Stimulated activated CD4-positive, alpha-beta T cell treated with anti-CD3 and anti-CD28 coated beads, TNF-alpha, amount 100 ng/mL, for 24 hours (primary cell): ENCODE results near the gene RPL4.

Experiments
- DNase-seq, 3 experiments: peaks; one replicate each; pipeline ENCODE4 v3.0.0-alpha.2; 2020; ENCODE audit warnings: low read depth in 3 of 3

The RPL4 gene

DNA sequence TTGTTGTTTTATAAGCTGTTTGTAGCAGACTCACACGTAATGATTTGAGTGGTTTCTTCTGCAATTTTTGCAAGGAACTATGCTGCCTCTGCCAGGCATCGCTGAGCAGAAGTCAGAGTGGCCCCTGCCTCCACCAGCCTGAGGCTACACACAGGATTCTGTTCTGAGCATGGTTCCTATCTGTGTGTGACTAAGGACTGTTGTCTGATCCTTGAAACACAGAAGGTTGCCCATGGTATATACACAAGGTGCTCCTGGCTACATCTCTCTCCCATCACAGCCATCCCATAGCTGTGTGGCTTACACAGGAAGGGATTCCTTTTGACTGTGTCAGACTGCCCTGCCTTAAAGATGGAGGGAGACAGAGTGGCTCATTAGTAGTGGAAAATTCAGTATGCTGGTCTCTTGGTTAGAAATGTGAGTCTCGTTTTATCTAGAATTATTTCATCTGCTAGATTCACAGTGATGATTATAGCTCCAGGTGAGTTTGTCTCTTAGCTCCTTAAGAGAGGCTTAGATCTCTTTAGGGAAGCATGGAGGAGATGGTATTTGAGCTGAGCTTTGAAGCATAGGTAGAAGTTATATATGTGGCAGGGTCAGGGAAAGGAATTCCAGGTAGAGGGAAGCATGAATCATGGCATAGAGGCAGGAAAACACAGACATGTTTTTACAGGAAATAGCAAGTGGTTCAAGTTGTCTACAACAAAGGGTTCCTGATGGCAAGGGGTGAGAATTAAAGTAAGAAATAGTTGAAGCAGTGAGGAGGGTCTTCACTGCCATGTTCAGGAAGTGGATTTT, 44.6 kb downstream of the RPL4 start:
- DNase-seq = no peak

DNA sequence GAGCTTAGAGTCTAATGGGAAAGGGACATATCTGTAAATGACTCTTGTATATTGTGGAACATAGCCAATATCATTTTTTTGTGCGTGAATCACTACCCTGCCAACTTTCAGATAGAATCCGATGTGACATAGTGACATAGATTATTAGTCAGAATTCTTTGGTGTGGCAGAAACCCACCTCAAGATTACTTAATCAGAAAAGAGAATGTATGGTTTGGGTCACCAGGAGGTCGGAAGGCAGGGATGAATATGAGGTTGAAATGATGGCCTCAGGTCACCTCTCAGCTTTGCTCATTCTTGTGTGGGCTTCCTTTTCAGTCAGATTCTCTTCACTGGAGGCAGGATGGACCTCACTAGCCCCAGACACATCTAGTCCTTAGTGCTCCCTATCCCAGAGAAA, 48.4 kb downstream of the RPL4 start:
- DNase-seq = no peak

DNA sequence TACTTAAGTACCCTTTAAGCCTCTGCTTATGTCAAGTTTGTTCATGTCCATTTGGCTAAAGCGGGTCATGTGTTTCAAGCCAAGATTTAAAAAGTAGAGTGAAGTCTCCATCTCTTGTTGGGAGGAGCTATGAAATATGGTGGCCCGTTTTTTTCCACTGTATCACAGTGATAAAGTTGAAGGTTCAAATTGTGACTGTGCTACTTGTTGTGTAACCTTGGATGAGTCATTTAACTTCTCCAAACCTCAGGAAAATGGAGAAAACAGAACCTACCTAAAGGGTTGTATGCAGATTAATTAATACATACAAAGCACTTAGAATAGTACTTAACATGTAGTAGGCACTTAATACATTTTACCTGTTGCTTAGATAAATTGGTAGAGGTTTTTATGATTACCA, 50.5 kb downstream of the RPL4 start:
- DNase-seq = no peak

DNA sequence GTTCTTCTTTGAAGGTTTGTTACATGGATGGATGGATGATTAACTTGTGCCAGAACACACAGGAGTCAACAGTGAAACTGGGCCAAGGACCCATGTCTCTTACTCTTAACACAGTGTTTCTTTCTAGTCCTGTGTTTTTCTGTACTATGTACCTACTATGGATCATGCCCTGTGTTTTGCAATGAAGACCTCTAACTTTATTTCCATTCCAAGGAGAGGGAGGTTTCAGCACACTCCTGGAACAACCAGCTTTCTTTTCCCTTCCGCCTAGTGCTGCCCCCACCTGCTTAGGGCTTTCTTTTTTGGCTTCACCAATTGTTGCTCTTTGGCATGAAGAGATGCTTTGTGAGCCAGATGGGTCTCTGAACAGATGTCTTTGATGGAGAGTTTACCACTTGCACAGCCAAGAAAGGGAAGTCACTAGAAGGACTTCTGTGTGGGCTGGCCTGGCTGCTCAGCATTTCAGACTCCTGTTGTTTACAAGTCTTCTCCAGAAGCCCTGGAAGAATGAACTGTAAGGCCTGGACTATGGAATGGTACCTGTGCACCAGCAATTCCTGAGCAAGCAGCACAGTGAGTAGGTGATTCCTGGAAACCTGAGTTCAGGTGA, 51.6 kb downstream of the RPL4 start:
- no peak for DNase-seq

DNA sequence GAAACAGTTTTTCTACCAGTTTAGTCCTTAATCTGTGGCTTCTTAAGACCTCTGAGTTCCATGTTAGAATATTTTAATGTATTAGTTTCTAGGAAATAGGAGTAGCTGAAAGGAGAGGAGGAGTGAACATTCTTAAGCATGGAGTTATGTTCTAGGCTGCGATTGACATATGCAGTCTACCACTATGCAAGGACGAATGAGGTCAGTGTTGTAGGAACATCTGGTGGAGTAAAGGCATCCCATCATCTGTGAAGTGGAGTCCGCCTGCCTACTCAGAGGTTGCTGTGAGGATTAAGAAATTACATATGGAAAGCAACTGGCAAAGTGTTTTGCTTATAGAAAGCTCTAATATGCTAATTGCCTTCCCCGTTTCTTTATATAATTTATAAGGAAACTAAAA, 52.2 kb downstream of the RPL4 start:
- DNase-seq = no peak
